Breast epithelium (tissue), 3 donors: ENCODE data around the gene RTL5.

Experiments used
- POLR2AphosphoS5 ChIP-seq, 3 donors: sonication (generic); formaldehyde crosslinking; IDR thresholded peaks; one replicate each; pipeline ENCODE4 v1.6.1; 2017; ENCODE audit warnings: antibody characterized with exemption in 3 of 3
- TF ChIP-seq, protein P1 (sequence below), 3 donors: fragments of 450-650 bp; IDR thresholded peaks; one replicate each; pipeline ENCODE4 v1.5.1; 2016 to 2017; ENCODE audit warnings: antibody characterized with exemption in 3 of 3, mild to moderate bottlenecking in 3 of 3, moderate library complexity in 3 of 3

GRCh38 chrX:72086995-72087394 is 44.7 kb downstream of the RTL5 start:
- TF ChIP-seq POLR2AphosphoS5 (IDR thresholded peaks at IDR 0.05), result no peak
- TF ChIP-seq, protein P1, sequence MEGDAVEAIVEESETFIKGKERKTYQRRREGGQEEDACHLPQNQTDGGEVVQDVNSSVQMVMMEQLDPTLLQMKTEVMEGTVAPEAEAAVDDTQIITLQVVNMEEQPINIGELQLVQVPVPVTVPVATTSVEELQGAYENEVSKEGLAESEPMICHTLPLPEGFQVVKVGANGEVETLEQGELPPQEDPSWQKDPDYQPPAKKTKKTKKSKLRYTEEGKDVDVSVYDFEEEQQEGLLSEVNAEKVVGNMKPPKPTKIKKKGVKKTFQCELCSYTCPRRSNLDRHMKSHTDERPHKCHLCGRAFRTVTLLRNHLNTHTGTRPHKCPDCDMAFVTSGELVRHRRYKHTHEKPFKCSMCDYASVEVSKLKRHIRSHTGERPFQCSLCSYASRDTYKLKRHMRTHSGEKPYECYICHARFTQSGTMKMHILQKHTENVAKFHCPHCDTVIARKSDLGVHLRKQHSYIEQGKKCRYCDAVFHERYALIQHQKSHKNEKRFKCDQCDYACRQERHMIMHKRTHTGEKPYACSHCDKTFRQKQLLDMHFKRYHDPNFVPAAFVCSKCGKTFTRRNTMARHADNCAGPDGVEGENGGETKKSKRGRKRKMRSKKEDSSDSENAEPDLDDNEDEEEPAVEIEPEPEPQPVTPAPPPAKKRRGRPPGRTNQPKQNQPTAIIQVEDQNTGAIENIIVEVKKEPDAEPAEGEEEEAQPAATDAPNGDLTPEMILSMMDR (IDR thresholded peaks at IDR 0.05), result no peak
